CD4-positive, alpha-beta T cell treated with Interleukin-10 for 1 hour (primary cell): ENCODE results near the gene ENTHD1.
"Not testable (repeated sequence)": the region's sequence is repeated elsewhere in the genome, so short reads cannot be mapped to it uniquely, and the experiment has no call there.

Experiments
- DNase-seq: peaks from one replicate; pipeline ENCODE4 v3.0.0-alpha.2; 2020

The ENTHD1 gene

DNA sequence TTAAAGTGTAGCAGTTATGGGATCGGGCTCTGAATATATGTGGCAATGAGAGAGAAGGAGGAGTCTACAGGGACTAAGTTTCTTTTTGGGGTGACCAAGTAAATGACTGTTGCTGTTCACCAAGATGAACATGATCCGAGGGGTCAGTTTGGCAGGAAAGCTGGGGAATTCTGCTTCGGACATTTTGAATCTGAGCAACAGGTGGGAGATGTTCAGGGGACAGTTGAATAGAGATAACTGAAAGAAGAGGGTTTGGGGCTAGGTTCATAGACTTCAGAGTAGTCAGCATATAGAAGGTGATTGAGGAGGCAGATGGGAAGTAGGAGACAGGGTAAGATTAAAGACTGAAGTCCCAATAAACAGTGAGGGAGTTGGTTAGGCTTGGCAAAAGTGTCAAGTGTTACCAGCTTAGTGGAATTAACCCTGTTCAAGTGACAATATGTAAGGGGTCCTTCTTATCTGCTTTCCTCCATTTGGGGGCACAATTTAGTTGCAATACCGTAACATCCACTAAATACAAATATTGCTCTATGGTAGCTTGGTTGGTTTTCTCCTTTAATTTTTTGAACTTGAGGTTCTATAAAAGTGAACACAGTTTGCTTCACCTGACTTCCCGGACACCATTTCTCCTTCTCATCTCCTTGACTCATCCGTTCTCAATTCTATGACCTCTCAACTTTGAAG is 2.9 kb upstream of the ENTHD1 start:
- DNase-seq = no peak

DNA sequence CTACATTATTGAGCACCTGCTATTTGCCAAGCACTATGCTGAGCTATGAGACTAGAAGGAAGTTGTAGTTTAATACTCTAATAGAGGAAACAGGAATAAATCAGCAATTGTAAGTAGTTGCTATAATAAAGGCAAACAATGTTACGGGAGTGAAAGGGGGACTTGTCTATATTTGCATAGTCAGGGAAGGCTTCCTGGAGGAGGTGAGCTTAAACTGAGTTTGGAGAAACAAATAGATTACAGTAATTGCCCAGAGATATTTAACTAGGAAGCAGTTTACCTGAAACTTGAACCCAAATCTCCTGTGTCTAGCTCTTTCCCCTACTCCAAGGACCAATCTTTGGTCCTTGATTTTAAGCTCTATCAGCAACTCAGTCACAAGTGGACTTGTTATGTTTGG is 2.1 kb upstream of the ENTHD1 start:
- DNase-seq = no peak

DNA sequence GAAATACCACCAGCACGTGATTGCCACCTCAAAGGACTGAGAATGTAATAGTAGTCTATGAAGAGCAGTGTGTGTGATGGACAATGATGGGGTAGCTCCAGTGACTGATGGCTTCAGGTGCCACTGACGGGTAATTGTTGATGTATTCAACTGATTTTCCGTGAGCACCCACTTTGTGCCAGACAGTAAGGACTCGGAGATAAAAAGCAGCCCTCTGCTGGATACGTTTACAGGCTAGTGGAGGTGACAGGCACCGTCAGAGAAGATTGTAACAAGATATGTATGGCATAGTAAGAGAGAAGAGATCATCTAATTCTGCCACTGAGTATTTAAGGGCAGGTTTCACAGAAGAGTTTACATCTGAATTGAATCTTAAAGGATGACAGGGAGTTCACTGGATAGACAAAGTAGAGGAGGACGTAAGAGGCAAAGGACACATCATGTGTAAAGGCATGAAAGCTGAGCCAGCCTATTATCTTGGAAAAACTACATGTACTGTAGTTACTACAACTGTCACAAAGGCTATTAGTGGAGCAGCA is 1.1 kb upstream of the ENTHD1 start:
- DNase-seq = no peak

- not testable (repeated sequence) for DNase-seq
Observed at GRCh38 chr22:39889924-39890323, 3.6 kb downstream of the ENTHD1 start.

DNA sequence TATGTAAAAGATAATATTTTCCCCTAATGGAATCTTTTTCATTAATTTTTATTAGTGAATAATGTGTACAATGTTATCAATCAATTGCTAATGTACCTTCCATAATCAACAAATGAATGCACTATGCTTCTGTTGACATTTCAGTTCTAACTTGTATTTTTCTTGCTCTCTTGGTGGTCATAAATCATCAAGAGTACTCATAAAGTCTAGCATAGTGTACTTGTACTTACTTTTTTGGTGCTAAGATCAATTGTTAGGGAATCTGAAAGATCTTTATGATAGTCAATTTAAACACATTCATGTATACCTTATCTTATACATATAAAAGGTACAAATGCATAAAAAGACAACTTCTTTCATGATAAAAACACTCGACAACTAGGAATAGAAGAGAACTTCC is 10.5 kb downstream of the ENTHD1 start:
- no peak for DNase-seq

GRCh38 chr22:39880722-39881121 is 12.8 kb downstream of the ENTHD1 start:
- no peak for DNase-seq

DNA sequence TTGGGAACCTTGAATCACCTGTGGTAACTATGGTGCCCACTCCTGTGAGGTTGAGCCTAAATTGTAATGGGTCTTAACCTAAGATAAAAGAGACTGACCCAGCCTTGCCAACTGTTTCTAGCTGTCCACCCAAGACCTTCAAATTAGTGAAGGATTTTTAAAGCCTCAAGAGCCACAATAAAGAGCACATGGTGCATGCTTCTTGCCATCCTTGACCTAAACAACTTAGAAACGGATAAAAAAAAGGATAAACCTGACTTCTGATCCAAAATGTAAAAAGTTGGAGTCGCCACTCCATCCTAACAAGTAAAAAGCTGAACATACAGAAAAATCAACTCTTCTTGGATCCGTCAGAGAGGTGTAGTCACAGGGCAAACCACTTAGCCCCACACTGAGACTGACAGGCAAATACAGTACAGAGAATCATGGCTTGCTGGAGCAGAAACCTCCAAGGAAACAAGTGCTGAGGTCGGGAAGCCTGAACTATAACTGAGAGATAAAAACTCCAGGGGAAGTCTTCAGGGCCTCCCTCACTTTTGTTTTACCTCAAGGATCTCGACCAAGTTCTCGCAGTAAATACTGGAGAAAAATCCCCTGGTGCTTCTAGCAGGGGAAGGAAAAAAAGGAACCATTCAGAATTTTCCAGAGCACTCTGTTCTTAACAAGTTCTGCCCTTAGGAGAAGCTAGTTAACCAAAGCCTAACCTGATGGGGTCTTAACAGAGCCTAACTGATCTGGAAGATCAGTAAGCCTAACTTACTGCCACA is 16.3 kb downstream of the ENTHD1 start:
- DNase-seq = no peak

GRCh38 chr22:39875176-39875885 is 18.2 kb downstream of the ENTHD1 start:
- DNase-seq = not testable (repeated sequence)

- no peak for DNase-seq
Observed at GRCh38 chr22:39873965-39874364, 19.6 kb downstream of the ENTHD1 start.

- DNase-seq = no peak
Observed at GRCh38 chr22:39872548-39872947, 21.0 kb downstream of the ENTHD1 start.

DNA sequence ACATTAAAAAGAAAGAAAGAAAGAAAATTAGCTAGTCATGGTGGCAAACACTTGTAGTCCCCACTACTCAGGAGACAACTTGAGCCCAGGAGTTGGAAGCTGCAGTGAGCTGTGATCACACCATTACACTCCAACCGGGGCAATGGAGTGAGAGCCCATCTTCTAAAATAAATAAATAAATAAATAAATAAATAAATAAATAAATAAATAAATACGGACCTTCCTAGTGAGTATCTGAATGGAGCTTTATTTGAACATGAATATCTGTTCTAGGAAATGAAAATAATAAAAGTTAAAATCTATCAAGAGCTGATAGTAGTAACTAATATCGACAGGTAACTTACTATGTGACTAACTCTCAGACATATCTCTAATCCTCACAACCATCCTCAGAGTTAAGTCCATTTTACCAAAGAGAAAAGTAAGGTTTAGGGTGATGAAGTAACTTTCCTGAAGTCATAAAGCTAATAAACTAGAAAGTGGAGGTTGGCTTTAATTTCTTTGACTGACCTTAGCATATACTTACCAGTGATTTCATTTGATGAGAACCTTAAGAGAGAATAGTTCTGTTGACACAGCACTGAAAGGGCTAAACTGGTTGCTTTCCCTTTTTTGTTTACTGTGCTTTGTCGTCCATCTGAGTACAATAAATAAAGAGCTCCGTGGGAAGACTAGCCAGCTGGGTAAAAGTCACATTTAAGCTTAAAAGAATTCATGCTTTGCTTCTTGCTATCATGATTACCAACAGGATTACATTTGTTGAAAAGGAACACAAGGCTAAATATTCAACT is 22.4 kb downstream of the ENTHD1 start:
- no peak for DNase-seq

GRCh38 chr22:39869797-39870196 is 23.8 kb downstream of the ENTHD1 start:
- DNase-seq = not testable (repeated sequence)

- DNase-seq = no peak
Observed at GRCh38 chr22:39868741-39869140, 24.8 kb downstream of the ENTHD1 start.

GRCh38 chr22:39859903-39860588 is 33.5 kb downstream of the ENTHD1 start:
- DNase-seq = no peak

GRCh38 chr22:39856588-39856987 is 37.0 kb downstream of the ENTHD1 start:
- no peak for DNase-seq

DNA sequence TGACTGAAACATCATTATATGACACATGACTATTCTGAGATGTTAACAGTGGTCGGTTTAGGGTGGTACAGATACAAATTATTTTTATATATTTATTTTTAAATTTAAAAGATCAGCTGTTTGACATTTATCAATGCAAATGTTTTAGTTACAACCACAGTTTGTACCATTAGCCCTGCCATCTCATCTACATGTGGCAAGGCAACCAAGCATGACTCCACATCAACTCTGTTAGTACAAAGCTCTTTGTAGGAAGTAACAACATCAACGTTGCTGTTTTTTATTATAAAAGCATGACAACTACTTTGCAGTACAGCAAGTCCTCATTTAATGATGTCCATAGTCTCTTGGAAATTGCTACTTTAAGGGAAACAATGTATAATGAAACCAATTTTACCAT is 40.8 kb downstream of the ENTHD1 start:
- no peak for DNase-seq

DNA sequence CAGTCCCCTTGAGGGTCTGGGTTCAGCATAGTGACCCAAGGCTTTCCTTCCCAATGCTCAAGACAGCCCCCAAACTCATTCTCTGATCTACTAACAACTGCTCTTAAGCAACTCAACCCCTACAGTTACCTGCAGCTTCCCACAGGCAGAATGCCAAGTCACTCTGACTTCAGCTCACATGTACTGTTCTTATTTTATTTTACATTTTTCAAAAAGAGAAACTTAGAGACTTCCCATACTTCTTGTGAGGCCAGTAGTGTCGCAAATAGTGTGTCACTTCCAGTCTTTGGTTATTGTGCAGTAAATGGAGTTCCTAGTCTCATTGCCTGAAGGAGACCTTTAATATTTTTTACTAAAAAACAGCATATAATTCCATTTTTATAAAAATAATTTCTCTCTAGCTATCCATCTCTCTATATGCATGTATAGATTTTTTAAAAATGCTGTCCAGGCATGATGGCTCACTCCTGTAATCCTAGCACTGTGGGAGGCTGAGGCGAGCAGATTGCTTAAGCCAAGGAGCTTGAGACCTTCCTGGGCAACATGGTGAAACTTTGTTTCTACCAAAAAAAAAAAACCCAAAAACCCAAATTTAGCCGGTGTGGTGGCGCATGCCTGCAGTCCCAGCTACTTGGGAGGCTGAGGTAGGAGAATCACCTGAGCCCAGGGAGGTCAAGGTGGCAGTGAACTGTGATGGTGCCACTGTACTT is 41.8 kb downstream of the ENTHD1 start:
- DNase-seq = no peak

- DNase-seq = no peak
Observed at GRCh38 chr22:39847477-39847876, 46.1 kb downstream of the ENTHD1 start.

DNA sequence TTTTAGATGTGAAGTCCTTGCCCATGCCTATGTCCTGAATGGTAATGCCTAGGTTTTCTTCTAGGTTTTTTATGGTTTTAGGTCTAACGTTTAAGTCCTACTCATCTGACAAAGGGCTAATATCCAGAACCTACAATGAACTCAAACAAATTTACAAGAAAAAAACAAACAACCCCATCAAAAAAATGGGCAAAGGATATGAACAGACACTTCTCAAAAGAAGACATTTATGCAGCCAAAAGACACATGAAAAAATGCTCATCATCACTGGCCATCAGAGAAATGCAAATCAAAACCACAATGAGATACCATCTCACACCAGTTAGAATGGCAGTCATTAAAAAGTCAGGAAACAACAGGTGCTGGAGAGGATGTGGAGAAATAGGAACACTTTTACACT is 47.0 kb downstream of the ENTHD1 start:
- DNase-seq = not testable (repeated sequence)

DNA sequence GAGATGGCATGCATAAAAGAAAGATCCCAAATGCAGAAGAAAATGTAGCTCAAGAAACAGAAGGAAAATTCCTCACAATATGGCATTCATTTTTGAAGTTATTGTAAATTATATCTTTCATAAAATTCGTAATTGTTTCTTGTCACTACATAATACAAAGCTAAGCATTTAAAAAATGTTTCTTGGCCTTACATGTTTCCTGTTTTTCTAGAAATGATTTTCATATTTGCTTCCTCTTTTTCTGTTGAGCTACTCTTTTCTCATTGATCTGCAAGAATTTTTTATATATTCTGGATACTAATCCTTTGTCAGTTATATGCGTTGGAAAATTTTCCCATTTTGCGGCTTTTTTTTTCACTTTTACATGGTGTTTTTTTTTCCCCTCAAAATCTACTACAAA is 48.0 kb downstream of the ENTHD1 start:
- DNase-seq = no peak

- DNase-seq = peak; percentile 17
Observed at GRCh38 chr22:39839917-39840510, 53.5 kb downstream of the ENTHD1 start.
